WTC11 (cell line): ENCODE data around the gene IL36A. TPM values are rescaled to one million over a fixed set of nuclear protein-coding genes. Genes with fewer than 3 reads are reported as not detected.

Experiments used
- ATAC-seq: fragments of 200-7000 bp; cut with Tn5 transposase; 2 replicates; pipeline ENCODE4 v1.10.0; 2021; ENCODE audit warnings: mild to moderate bottlenecking, moderate library complexity
- CTCF ChIA-PET: fragments of 300-600 bp; sonication (Branson Sonifier 250); formaldehyde crosslinking; loops from one replicate; lab custom pipeline; 2021; ENCODE audit warnings: antibody characterized with exemption; lab: Charles Lee
- POLR2A ChIA-PET: fragments of 350-600 bp; sonication (Branson Sonifier 250); formaldehyde crosslinking; loops from one replicate; lab custom pipeline; 2021; ENCODE audit warnings: antibody characterized with exemption; lab: Charles Lee
- DNase-seq: peaks from one replicate; pipeline ENCODE4 v3.0.0; 2021; ENCODE audit warnings: low spot score
- H3K27ac Mint-ChIP-seq: 2 replicates; pipeline ENCODE4 v1.8.0; 2021; ENCODE audit warnings: mixed read lengths
- H3K27me3 Mint-ChIP-seq: 2 replicates; pipeline ENCODE4 v1.8.0; 2021; ENCODE audit warnings: low read depth, mild to moderate bottlenecking, moderate library complexity, mixed read lengths
- H3K36me3 Mint-ChIP-seq: 2 replicates; pipeline ENCODE4 v1.8.0; 2021; ENCODE audit warnings: mixed read lengths
- H3K4me1 Mint-ChIP-seq: 2 replicates; pipeline ENCODE4 v1.8.0; 2022; ENCODE audit warnings: mixed read lengths
- H3K4me3 Mint-ChIP-seq: 2 replicates; pipeline ENCODE4 v1.8.0; 2021; ENCODE audit warnings: mild to moderate bottlenecking, moderate library complexity, mixed read lengths
- H3K9me3 Mint-ChIP-seq: 2 replicates; pipeline ENCODE4 v1.8.0; 2021; ENCODE audit warnings: mixed read lengths
- FOXP1 ChIP-seq: sonication (generic); formaldehyde crosslinking; IDR thresholded peaks from 2 replicates; pipeline ENCODE4 v1.8.0; 2022; ENCODE audit warnings: missing genetic modification reagents, mild to moderate bottlenecking, moderate library complexity, borderline replicate concordance
- GRHL2 ChIP-seq: fragments of 250-450 bp; sonication (Bioruptor Pico); IDR thresholded peaks from 2 replicates; pipeline ENCODE4 v1.8.0; 2022; ENCODE audit warnings: mild to moderate bottlenecking, moderate library complexity; ENCODE audit not compliant: insufficient replicate concordance, severe bottlenecking
- GTF2I ChIP-seq: fragments of 250-450 bp; sonication (Bioruptor Pico); conservative IDR thresholded peaks from 2 replicates; pipeline ENCODE4 v1.4.0; 2021; ENCODE audit warnings: mild to moderate bottlenecking
- IRF2 ChIP-seq: sonication (generic); formaldehyde crosslinking; IDR thresholded peaks from 2 replicates; pipeline ENCODE4 v1.8.0; 2022; ENCODE audit warnings: low read depth, missing genetic modification reagents, borderline replicate concordance
- KAT7 ChIP-seq: sonication (generic); formaldehyde crosslinking; IDR thresholded peaks from 2 replicates; pipeline ENCODE4 v1.8.1; 2023; ENCODE audit warnings: missing genetic modification reagents, mild to moderate bottlenecking, borderline replicate concordance
- MYBL2 ChIP-seq: sonication (generic); formaldehyde crosslinking; IDR thresholded peaks from 2 replicates; pipeline ENCODE4 v1.8.1; 2023; ENCODE audit warnings: mild to moderate bottlenecking, moderate library complexity, missing genetic modification reagents
- NFYB ChIP-seq: sonication (generic); formaldehyde crosslinking; conservative IDR thresholded peaks from 2 replicates; pipeline ENCODE4 v1.8.0; 2022; ENCODE audit warnings: low read depth, missing genetic modification reagents
- NR2C2 ChIP-seq: sonication (generic); formaldehyde crosslinking; IDR thresholded peaks from 2 replicates; pipeline ENCODE4 v1.8.0; 2022; ENCODE audit warnings: mild to moderate bottlenecking, missing genetic modification reagents
- NR3C1 ChIP-seq: sonication (generic); formaldehyde crosslinking; conservative IDR thresholded peaks from 2 replicates; pipeline ENCODE4 v1.8.1; 2023; ENCODE audit warnings: low read depth, mild to moderate bottlenecking, missing genetic modification reagents
- SMAD3 ChIP-seq: sonication (generic); formaldehyde crosslinking; IDR thresholded peaks from 2 replicates; pipeline ENCODE4 v1.8.0; 2022; ENCODE audit warnings: missing genetic modification reagents, mild to moderate bottlenecking, borderline replicate concordance
- SP1 ChIP-seq: sonication (generic); formaldehyde crosslinking; conservative IDR thresholded peaks from 2 replicates; pipeline ENCODE4 v1.8.1; 2022; ENCODE audit warnings: missing genetic modification reagents
- ZMAT4 ChIP-seq: fragments of 250-450 bp; sonication (Bioruptor Pico); IDR thresholded peaks from 2 replicates; pipeline ENCODE4 v1.9.0; 2021; ENCODE audit warnings: mild to moderate bottlenecking
- ZNF138 ChIP-seq: sonication (generic); formaldehyde crosslinking; conservative IDR thresholded peaks from 2 replicates; pipeline ENCODE4 v1.8.1; 2022; ENCODE audit warnings: mild to moderate bottlenecking, moderate library complexity, missing genetic modification reagents
- ZNF219 ChIP-seq: sonication (generic); formaldehyde crosslinking; IDR thresholded peaks from 2 replicates; pipeline ENCODE4 v1.8.0; 2023; ENCODE audit warnings: missing genetic modification reagents, mild to moderate bottlenecking, borderline replicate concordance
- ZNF232 ChIP-seq: sonication (generic); formaldehyde crosslinking; IDR thresholded peaks from 2 replicates; pipeline ENCODE4 v1.8.0; 2022; ENCODE audit warnings: mild to moderate bottlenecking, missing genetic modification reagents
- ZNF263 ChIP-seq: sonication (generic); formaldehyde crosslinking; IDR thresholded peaks from 2 replicates; pipeline ENCODE4 v1.8.1; 2022; ENCODE audit warnings: low read depth, mild to moderate bottlenecking, moderate library complexity, missing genetic modification reagents
- ZNF425 ChIP-seq: fragments of 250-450 bp; sonication (Bioruptor Pico); conservative IDR thresholded peaks from 2 replicates; pipeline ENCODE4 v1.9.0; 2021; ENCODE audit warnings: mild to moderate bottlenecking
- ZNF512 ChIP-seq: sonication (generic); formaldehyde crosslinking; IDR thresholded peaks from 2 replicates; pipeline ENCODE4 v1.8.1; 2022; ENCODE audit warnings: missing genetic modification reagents, borderline replicate concordance
- ZNF671 ChIP-seq: fragments of 250-450 bp; sonication (Bioruptor Pico); IDR thresholded peaks from 2 replicates; pipeline ENCODE4 v1.8.0; 2021; ENCODE audit warnings: mild to moderate bottlenecking
- total RNA-seq: library from RNA; stranded (reverse); gene quantifications from 3 replicates; pipeline ENCODE4 v1.2.3, GENCODE V29; 2021

Gene IL36A
- total RNA-seq, 1 experiment from 2014 or later: not detected

GRCh38 chr2:112967023-112967422 lies 38.2 kb upstream of the IL36A start (continued):
- no peak for TF ChIP-seq ZNF232 (CRISPR knock-in tag)
- TF ChIP-seq ZNF138 (CRISPR knock-in tag): no peak
- TF ChIP-seq IRF2 (CRISPR knock-in tag): no peak
- TF ChIP-seq ZMAT4 (CRISPR knock-in tag): no peak
- no peak for TF ChIP-seq SP1 (CRISPR knock-in tag)

GRCh38 chr2:112972423-112973086 lies 32.7 kb upstream of the IL36A start:
- H3K4me1 Mint-ChIP-seq: no peaks in the 10 kb centered on the region
- ChIA-PET POLR2A (no interaction called here), CTCF (no interaction called here)
- H3K27ac Mint-ChIP-seq: no peak overlapping the region
- no peak overlapping the region for H3K4me3 Mint-ChIP-seq
- no peaks in the 10 kb centered on the region for H3K36me3 Mint-ChIP-seq
- DNase-seq: no peak
- peaks cover 63% of the 10 kb centered on the region for H3K27me3 Mint-ChIP-seq
- ATAC-seq: no peak
- H3K9me3 Mint-ChIP-seq: no peaks in the 10 kb centered on the region
- TF ChIP-seq ZNF512: no peak
- no peak for TF ChIP-seq ZNF425 (CRISPR knock-in tag)
- no peak for TF ChIP-seq NR2C2 (CRISPR knock-in tag)
- no peak for TF ChIP-seq ZNF671 (CRISPR knock-in tag)
- TF ChIP-seq NR3C1 (CRISPR knock-in tag): no peak
- no peak for TF ChIP-seq FOXP1 (CRISPR knock-in tag)
- no peak for TF ChIP-seq GTF2I (CRISPR knock-in tag)
- no peak for TF ChIP-seq SMAD3 (CRISPR knock-in tag)
- TF ChIP-seq ZNF263 (CRISPR knock-in tag): no peak
- no peak for TF ChIP-seq MYBL2
- no peak for TF ChIP-seq NFYB (CRISPR knock-in tag)

GRCh38 chr2:112973156-112973555 lies 32.1 kb upstream of the IL36A start:
- peaks cover 64% of the 10 kb centered on the region for H3K27me3 Mint-ChIP-seq
- DNase-seq: no peak
- no peaks in the 10 kb centered on the region for H3K36me3 Mint-ChIP-seq
- TF ChIP-seq ZNF138 (CRISPR knock-in tag) (no peak), GRHL2 (CRISPR knock-in tag) (no peak), KAT7 (CRISPR knock-in tag) (no peak), ZNF219 (CRISPR knock-in tag) (no peak)
- ChIA-PET POLR2A (no interaction called here), CTCF (no interaction called here)
- ATAC-seq: no peak
- H3K27ac Mint-ChIP-seq: no peak overlapping the region
- no peaks in the 10 kb centered on the region for H3K9me3 Mint-ChIP-seq
- H3K4me3 Mint-ChIP-seq: no peak overlapping the region
- H3K4me1 Mint-ChIP-seq: no peaks in the 10 kb centered on the region
